ENCODE results near the gene POLA2.

Gene POLA2

DNA sequence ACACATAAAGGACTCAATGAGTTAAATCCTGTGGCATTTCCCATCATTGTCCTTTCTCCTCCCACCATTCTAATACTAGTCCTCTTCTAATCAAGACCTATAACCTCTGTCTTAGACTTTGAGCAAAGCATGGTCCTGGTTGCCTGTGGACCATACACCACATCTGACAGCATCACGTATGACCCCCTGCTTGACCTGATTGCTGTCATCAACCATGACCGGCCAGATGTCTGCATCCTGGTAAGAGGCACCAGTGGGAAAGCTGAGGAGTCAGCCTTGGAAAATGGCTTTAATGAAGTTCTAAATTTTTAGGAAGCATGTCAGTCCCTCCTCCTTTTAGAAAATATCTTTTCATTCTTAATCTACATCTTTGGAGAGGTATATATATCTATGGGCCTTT is 25.8 kb downstream of the POLA2 start:
- no peak overlapping the region for H3K4me3 ChIP-seq (ENCODE audit: low read depth, low read length)
- TF ChIP-seq, protein P1, sequence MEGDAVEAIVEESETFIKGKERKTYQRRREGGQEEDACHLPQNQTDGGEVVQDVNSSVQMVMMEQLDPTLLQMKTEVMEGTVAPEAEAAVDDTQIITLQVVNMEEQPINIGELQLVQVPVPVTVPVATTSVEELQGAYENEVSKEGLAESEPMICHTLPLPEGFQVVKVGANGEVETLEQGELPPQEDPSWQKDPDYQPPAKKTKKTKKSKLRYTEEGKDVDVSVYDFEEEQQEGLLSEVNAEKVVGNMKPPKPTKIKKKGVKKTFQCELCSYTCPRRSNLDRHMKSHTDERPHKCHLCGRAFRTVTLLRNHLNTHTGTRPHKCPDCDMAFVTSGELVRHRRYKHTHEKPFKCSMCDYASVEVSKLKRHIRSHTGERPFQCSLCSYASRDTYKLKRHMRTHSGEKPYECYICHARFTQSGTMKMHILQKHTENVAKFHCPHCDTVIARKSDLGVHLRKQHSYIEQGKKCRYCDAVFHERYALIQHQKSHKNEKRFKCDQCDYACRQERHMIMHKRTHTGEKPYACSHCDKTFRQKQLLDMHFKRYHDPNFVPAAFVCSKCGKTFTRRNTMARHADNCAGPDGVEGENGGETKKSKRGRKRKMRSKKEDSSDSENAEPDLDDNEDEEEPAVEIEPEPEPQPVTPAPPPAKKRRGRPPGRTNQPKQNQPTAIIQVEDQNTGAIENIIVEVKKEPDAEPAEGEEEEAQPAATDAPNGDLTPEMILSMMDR (IDR thresholded peaks at IDR 0.05; ENCODE audit: borderline replicate concordance, insufficient read depth, low read depth, low read length), result no peak

DNA sequence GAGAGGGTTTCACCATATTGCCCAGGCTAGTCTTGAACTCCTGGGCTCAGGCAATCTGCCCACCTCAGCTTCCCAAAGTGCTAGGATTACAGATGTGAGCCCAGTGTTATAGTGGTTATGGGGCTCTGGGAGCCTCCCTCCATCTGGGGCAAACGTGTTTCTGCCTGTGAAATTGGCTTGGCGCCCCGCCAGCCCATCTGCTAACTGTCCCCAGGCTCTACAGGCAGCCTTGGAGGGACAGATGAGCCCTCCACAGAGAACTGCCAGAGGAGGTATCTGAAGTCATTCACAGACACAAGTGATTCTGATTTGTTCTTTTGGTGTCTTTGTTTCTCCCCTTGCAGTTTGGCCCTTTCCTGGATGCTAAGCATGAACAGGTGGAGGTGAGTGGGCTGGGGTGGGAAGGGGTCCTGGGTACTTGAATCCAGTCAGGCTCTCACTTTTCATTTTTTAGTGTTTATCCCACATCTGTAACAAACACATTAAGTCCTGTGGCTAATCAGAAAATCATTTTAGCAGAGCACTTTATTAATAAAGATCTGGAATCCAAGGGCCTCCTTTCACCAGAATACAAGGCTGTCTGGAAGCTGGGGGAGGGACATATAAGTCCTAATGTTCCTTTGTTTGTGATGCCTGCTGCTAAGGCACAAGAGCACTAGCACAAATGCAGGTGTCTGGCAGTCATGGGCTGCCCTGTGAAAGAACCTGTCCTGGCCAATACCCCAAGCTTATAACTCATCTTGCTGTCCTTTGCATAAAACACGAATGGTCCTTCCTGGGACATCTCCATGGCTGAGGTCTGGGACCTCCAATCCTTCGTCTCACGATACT is 27.2 kb downstream of the POLA2 start:
- no peak overlapping the region for H3K4me3 ChIP-seq (ENCODE audit: low read depth, low read length)
- TF ChIP-seq, protein P1 (IDR thresholded peaks at IDR 0.05; ENCODE audit: borderline replicate concordance, insufficient read depth, low read depth, low read length), result no peak

DNA sequence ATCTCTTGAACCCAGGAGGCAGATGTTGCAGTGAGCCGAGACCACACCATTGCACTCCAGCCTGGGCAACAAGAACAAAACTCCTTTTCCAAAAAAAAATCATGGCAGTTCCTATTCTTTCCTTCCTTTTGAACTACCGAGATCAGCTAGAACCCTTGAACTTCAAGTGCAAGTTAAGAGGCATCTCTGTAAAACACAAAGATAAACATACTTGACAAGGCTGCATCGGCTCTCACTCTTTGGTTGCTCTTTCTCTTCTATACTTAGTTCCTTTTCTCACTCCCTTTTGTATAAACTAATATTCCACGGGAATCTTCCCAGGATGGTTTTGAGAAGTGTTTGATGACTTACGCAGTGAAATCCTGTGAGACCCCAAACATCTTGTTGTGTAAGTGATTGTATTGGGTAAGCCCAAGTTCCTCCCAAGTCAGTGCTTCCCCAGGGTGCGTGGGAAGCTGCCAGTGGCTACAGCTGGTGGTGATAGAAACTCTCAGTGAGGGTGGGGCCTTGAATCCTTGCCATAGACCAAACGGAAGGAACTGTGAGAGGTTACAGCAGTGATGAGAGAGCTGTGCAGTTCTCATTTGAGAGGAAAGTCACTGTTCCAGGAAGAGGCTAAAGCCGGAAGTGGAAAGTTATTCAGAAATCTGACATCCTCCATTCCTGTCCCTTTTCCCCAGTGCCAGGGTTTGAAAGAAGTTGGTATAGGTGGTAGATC is 28.8 kb downstream of the POLA2 start:
- TF ChIP-seq, protein P1 (IDR thresholded peaks at IDR 0.05; ENCODE audit: borderline replicate concordance, insufficient read depth, low read depth, low read length), result no peak
- H3K4me3 ChIP-seq (ENCODE audit: low read depth, low read length), result no peak overlapping the region

DNA sequence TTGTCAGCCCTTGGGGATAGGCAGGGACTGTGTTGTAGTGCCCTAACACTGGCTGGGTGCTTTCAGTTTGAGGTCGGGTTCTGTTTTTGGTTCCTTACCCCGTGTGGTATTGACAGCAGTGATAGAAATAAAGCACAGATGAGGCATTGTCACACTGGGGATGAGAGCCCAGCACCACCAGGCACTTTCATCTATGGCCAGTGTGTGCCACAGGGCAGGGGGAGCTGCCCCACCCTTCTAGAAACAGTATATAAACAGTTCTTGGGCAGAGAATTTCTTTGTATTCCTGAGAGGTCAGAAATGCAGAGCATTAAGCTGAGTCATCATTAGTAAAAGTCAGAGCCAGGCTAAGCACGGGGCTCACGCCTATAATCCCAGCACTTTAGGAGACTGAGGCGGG is 29.9 kb downstream of the POLA2 start:
- H3K4me3 ChIP-seq (ENCODE audit: low read depth, low read length), result no peak overlapping the region
- TF ChIP-seq, protein P1 (IDR thresholded peaks at IDR 0.05; ENCODE audit: borderline replicate concordance, insufficient read depth, low read depth, low read length), result no peak

DNA sequence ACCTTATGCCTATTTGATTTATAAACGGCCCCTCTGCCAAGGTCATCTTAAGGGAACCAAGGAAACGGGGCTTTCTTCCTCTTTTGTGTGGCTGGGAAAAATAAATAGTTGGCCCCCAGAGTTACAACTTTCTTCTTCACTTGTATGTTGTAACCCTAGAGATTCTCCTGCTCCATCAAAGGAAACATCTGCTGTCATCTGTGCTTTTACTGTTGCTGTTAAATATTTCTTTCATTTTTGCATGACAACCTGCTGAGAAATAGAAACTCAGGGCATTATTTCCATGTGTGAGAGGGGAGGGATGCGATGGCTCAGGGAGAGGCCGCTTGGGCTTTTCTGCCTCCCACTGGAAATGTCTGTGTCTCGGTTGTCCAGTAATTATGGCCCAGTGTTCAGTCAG is 31.1 kb downstream of the POLA2 start:
- TF ChIP-seq, protein P1 (IDR thresholded peaks at IDR 0.05; ENCODE audit: borderline replicate concordance, insufficient read depth, low read depth, low read length), result no peak
- H3K4me3 ChIP-seq (ENCODE audit: low read depth, low read length), result no peak overlapping the region

DNA sequence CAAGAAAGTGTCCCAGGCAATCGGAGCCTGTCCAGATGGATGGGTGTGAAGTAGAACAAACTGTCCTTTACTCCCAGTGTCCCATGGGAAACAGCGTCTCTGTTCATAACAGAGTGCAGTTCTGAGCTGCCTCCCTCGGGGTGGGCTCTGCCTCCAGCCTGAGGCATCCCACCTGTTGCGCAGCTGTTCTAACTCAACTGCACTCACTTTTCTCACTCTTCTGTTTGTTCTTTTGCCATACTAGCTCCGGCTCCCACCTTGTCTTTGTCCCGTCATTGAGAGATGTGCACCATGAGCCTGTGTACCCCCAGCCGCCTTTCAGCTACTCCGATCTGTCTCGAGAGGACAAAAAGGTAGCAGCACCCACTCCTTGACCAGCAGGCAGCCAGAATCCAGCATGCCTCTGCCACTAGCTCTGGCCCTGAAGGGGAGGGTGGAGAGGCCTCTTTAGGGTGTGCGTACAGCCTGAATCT is 32.2 kb downstream of the POLA2 start:
- no peak overlapping the region for H3K4me3 ChIP-seq (ENCODE audit: low read depth, low read length)
- TF ChIP-seq, protein P1 (IDR thresholded peaks at IDR 0.05; ENCODE audit: borderline replicate concordance, insufficient read depth, low read depth, low read length), result no peak
